M059J (cell line): Measurements from ENCODE around the gene SOCS7. TPM values are rescaled to one million over a fixed set of nuclear protein-coding genes. Genes with fewer than 3 reads are reported as not detected.

Experiments
- DNase-seq: peaks from one replicate; pipeline ENCODE4 v3.0.0-alpha.2; 2012; ENCODE audit warnings: low read depth
- total RNA-seq: library from RNA; depleted of rRNA; stranded (reverse); fragments of >200 nt; shearing (Covaris generic); gene quantifications from 2 replicates; pipeline ENCODE4 v1.2.3, GENCODE V29; 2014

Gene SOCS7
- total RNA-seq, 1 experiment from 2014 or later = 9.7 TPM

DNA sequence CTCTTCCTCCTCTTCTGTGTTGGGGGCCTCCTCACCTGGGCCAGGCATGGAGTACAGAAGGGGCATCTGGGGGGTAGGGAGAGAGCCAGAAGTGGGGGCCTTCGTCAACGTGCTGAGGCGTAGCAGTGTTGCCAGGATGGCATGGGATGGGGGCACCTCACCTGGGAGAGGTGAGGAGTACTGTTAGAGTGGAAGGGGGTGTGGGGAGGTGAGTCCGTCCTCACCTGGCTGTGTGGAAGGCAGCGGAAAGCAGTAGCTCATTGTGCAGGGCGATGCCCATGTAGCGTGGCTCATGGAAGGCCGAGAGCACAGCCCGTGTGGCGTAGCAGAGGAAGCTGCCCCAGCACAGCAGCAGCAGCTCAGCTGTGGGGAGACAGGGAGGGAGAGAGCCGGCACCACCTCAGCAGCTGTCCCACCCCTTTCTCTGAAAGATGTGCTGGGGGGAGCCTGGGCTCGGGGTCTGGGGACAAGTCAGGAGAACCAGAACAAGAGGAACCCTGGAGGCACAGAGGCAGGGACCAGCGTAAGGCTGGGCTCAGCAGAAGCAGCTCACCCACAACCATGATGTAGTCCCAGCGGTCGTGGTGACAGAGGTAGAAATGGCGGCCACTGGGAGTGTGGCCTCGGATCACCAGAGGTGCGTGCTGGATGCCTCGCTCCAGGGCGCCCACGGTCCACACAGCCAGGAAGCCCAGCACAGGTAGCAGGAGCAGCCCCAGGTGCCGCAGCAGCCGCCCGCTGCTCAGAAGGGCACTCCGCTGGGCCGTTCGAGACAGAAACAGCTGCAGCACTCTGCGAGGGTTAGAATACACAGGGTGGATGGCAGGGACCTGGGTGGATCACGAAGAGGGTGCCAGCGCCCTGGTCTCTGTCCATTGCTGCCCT, 16.9 kb upstream of the SOCS7 start:
- DNase-seq = no peak

DNA sequence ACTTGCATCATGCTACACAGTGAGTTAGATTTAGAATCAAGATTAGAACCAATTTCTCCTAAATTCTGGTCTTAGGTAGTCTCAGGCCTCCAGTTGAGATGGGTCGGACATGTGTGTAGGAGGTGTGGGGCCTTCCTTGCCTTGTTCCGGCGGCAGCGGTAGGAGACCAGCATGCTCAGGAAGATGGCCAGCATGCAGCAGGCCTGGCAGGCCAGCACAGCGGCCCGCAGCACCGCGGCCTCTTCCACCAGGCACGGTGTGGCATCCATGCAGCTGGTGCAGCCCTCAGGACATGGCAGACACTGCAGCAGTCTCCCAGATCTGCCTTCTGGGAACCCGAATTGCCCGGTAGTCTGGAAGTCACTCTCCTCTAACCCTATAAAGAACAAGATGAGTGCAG, 14.8 kb upstream of the SOCS7 start:
- no peak for DNase-seq

DNA sequence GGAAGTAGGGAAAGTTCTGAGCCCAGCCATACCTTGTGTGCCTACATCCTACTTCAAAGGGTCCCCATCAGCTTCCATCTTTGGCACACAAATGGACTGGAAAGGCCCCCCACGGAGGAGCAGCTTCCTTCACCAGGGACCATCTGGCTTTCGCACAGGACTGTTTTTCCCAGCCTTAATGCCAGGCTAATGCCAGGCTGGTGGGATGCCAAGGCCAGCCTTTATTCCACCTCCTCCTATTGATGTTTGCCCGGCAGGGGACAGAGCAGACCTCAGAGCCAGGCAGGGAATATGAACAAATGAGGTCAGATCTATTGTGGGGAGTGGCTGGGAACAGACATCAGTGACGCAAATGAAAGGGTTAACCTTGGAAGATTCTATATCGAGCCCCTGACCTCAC, 13.6 kb upstream of the SOCS7 start:
- no peak for DNase-seq

DNA sequence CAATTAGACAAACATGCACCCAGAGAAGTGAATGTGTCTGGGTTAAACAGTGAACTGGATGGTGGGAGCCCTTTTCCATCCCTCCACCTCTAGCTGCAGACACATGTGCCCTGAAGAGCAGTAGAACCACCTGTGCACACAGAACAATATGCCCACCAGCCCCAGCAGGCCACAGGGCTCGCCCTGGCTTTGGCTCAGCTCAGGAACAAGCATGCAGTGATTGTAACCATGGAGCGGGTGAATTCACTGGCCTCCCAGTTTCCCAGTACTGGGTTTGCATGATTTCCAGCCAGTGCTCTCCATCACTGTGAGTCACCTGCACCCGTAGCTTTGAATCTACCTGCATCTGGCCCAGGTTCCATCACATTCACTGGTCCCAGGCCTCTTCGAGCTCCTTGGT, 13.1 kb upstream of the SOCS7 start:
- DNase-seq = no peak

DNA sequence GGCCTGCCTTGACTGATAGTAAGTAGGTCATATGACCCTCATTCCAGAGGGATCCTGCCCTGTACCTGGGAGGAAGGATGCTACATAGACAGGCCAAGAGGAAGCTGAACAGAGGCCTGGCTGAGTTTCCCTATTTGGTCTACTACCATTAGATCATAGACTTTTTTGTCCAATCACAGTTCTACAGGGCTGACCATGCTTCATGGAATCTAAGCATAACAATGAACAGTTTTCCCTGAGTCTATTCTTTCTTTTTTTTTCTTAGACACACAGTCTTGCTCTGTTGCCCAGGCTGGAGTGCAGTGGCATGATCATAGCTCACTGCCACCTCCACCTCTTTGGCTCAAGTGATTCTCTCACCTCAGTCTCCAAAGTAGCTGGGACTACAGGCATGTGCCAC, 11.8 kb upstream of the SOCS7 start:
- no peak for DNase-seq

DNA sequence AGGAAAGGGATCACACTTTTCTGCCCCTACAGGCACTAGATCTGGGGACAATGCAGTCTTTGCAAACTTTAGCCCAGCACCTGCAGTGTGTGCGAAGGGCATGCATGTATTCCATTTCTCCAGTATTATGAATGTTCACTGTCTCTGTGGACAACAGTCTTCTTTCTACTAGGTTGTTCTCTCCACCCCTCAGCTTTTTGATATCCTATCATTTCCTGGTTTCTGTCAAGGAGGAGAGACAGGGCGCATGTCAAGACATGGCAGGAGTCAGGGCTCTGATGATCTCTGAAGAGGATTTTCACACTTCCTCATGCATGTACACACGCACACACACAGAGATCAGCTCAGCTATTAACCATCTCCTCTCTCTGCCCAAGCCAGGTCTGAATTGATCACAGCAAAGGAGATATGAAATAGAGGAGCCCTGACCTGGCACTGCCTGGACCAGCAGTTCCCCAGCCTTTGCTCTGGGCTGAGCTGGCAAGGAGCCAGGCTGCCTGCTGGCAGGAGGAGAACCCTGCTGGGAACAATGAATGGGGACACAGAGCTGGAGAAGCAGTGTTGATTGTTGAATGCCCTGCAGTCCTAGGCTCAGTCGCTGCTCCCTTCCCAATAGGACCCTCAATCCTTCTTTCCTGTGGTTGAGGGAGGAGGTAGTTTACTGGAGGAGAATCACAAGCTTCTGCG, 10.5 kb upstream of the SOCS7 start:
- peak; percentile 32 for DNase-seq

DNA sequence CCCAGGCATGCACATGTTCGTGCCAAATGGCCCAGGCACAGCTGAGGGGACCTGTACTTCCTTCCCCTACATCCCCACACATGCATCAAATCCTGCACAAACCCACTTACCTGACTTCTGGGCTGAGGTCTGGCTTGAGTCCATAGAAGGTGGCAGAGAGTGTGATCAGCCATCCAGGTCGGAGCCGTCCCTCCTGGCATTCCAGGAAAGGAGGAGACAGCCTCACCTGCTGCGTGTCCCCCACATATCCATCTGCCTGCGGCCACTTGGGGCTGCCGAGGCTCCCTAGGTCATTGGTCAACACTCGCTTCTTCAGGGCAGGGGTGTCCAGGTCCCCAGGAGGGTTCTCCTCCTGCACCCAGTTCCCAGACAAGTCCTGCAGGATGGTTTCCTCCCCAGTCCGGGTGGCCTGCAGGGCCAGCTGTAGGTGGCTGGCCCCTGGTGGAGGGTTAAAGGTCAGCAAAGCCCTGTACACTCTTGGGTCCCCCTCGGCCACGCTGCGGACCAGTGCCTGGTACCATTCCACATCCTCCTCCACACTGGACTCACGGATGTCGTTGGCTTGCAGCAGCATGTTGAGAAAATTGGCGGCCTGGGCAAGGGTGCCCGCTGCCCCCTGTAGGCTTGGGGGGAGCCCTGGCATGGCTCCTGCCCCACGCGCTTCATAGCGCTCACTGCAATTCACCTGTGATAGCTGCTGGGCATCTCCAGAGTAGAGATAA, 8.6 kb upstream of the SOCS7 start:
- no peak for DNase-seq

DNA sequence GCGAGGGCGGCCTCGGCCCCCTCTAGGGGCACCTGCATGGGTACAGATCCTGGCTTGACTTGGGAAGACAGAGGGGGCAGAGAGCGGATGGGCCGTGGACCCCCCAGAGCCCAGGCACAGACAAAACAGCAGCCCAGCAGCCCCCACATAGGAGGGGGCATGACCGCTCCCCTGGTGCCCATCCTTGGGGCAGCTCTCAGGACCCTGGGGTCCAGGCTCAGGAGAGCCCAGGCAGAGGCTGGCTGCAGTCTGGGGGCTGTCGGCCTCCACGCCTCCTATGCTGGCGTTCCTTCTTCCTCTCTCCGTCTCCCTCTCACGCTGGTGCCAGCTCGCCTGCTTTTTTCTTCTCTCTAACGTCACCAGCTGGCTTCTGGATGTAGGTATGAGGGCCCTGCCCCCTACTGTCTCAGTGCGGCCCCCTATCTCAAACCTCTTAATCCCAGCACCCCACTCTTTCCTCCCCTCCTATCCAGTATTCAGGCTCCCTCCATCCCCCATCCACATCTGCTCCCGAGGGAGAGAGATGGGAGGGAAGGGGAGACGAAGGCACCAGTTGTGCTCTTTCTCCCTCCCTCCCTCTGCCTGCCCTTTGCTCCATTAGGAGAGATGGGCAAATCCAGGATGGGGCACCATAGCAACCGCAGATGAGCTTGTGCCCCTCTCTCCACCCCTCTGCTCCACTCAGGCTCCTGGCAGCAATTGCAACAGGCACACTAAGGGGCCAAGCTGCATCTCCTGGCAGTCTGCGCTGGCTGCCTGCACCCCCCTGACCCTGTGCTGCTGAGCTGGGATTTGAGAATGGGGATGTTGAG, 7.8 kb upstream of the SOCS7 start, which contains the start of gene GPR179:
GPR179 (minus strand) TSS at position 349 of the 812 bp plus-strand sequence; CDS start at position 182, 167 bp downstream.
- no peak for DNase-seq

DNA sequence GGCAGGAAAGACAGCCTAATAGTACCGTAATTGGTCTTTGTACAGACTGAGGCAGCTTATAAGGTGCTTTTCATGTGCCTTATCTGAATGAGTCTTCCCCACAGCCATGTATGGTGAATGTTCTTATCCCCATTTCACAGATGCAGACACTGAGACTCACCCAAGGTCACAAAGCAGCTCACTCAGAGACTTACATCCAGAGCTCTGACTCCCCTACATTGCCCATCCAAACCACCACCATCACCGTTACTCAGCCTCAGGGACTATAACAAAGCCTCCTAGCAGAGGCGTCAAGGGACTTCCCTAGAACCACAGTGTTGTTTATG, 7.3 kb upstream of the SOCS7 start:
- DNase-seq = no peak

DNA sequence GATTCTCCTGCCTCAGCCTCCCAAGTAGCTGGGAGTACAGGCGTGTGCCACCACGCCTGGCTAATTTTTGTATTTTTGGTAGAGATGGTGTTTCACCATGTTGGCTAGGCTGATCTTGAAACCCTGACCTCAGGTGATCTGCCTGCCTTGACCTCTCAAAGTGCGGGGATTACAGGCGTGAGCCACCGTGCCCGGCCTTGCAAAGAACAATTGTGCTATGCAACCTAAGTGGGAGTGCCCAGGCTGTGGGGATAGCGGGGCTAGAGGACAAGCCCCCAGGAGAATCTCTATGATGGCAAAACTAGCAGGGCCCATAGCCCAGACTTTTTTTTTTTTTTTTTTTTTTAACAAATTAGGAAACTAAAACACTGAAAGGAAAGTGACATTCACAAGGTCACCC, 5.9 kb upstream of the SOCS7 start:
- no peak for DNase-seq

DNA sequence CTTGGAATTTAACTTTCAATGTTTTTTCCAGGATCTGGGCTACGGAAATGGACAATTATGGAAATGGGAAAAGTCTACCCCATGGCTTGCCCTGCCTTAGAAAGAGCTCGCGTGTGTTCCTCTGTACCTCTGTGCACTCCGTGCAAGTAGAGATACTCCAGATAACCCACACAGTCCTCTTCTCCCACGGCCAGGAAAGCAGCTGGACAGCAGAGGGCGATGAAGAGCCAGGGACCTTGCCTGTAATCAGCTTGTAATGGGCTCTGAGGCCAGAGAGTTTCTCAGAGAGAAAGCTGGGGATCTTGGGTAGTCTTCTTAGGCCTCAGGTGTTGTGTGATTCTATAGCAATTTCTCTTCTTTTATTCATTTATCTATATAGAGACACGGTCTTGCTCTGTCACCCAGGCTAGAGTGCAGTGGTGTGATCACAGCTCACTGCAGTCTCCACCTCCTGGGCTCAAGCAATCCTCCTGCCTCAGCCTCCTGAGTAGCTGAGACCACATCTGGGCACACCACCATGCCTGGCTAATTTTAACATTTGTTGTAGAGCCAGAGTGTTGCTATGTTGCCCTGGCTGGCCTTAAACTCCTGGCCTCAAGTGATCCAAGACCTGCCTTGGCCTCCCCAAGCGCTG, 2.4 kb upstream of the SOCS7 start:
- DNase-seq = peak; percentile 79

DNA sequence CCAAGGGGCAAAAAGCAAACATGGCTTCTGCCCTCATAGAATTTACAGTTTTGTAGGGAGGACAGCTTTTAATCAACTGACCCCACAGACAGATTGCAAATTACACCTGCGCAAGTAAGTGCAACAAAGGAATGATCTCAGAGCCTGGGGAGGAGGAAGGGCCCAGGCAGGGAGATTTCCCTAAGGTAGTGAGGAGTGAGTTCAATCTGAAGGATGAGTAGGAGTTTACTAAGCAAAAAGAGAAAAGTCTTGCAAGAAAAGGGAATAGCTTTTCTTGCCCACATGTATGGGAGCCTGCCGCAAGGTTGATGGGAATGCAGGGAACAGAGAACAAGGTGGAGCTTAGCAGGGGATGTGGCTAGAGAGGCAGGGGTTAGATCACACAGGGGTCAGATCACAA, 1.6 kb upstream of the SOCS7 start:
- DNase-seq = no peak

DNA sequence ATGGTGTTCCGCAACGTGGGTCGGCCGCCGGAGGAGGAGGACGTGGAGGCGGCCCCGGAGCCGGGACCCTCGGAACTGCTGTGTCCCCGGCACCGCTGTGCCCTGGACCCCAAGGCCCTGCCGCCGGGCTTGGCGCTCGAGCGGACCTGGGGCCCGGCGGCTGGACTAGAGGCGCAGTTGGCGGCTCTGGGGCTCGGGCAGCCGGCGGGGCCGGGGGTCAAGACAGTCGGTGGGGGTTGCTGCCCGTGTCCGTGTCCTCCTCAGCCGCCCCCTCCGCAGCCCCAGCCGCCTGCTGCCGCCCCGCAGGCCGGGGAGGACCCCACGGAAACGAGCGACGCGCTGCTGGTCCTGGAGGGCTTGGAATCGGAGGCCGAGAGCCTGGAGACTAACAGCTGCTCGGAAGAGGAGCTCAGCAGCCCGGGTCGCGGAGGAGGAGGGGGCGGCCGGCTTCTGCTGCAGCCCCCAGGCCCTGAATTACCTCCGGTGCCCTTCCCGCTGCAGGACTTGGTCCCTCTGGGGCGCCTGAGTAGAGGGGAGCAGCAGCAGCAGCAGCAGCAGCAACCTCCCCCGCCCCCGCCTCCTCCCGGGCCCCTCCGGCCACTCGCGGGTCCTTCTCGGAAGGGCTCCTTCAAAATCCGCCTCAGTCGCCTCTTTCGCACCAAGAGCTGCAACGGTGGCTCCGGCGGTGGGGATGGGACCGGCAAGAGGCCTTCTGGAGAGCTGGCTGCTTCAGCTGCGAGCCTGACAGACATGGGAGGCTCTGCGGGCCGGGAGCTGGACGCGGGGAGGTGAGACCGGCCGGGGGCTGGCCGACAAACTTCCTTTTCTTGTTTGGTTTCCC, 821 bp downstream of the SOCS7 start:
- DNase-seq = peak; percentile 32

DNA sequence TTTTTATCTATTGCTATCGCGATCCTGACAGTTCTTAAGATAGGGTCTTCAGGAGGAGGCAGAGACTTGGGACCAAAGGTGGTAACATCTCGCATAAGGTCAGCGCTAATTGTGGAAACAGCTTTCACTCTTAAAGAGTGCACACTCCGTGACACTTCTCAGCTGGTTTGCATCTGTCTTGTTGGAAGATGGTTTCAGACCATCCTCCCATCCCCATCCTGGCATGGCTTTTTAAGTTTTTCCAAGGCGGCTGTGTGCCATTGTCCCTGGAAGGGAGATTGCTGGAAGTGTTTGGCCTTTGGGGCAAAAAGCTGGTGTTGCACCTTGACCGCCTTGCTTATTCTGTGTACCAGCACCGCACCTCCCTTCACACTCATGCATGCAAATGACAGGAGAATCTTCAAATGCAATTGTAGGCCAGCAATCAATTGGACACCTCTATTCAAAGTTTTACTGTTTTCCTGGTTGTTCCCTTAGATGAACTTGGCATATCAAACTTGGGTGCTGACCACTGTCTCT, 1.5 kb downstream of the SOCS7 start:
- peak; percentile 9 for DNase-seq

DNA sequence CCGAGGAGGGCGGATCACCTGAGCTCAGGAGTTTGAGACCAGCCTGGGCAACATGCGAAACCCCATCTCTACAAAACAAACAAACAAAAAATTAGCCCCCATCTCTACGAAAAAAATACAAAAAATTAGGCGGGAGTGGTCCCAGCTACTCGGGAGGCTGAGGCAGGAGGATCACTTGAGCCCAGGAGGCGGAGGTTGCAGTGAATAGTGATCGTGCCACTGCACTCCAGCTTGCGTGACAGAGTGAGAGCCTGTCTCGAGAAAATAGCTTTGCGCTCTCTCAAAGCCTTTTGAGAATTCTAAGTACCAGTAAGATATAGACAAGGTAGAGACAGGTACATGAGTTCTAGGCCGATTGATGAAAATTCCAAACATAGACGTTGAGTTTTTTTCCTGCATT, 2.0 kb downstream of the SOCS7 start:
- no peak for DNase-seq

DNA sequence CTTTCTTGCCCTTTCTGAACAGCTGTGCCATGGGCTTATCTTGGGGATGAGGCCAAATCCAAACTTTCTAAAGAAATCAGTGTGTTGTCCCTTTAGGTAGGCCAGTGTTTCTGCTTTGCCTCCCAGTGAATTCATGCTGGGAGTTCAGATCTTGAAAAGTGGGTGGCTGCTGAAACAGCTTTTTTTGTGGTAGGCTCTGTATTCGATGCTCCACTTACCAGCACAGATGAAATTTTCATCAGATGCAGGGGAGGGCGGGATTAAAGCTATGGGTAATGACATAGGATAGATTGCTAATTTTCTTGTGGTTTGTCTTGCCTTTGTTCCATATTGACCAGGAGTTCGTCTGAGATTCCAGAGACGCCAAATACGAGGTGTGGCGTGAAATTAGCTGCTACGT, 2.8 kb downstream of the SOCS7 start:
- no peak for DNase-seq

DNA sequence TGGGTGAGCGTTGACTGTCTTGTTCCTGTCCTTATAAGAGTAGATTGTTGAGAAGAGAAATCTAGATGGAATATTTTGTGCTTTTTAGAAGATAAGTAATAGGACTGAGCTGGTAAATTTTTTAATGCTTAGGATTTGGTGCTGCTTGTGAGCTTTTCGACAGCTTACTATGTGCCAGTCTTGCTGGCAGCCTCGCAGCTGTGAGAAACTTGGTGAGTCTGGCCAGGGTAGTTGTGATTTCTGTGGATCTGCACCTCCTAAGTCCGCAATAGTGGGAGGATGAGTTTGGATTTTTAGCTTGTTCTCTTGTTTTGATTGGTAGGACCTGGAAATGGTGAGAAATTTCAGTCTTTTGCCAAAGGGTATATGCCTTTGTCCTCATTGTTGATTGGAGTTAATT, 3.6 kb downstream of the SOCS7 start:
- no peak for DNase-seq

DNA sequence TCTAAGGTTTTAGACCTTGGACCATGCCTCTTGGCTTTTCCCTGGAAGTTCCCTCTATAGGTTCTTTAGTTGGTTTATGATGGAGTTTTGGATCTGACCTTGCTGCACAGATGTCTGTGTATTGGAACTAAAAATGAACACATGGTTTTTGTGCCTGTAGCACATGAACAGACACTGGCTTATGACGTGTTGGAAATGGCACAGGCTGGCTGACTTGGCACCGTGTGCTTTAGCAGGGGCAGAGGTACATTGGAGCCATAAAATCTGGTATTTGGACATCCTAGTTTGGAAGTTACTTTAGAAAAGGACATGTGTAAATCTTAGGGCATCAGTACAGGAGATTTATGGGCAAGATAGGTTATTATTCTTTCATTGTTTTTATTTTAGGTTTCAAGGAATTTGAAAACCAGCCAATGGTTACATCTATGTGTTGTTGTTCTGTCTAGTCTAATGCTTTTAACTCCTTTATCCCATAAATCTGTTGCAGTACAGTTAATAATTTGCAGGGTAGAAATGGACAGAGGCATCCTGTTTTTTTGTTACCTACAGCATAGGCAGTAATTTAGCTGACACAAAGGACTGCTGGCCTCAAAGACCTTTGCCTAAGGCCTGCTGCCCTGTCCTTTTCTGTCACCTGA, 6.0 kb downstream of the SOCS7 start:
- no peak for DNase-seq
